SK-N-SH treated with all-trans-retinoic acid at 6 μM for 48 hours (cell line): Measurements from ENCODE around the gene RFC5.

ENCODE experiments used
- ATAC-seq: fragments of 200-7000 bp; cut with Tn5 transposase; 3 replicates; pipeline ENCODE4 v1.9.1; 2020; ENCODE audit warnings: mild to moderate bottlenecking, moderate library complexity
- ARNTL ChIP-seq: fragments of 450-650 bp; formaldehyde crosslinking; IDR thresholded peaks from 2 replicates; pipeline ENCODE4 v1.5.0; 2020; ENCODE audit warnings: low read depth, mild to moderate bottlenecking, moderate library complexity, borderline replicate concordance
- BACH2 ChIP-seq: fragments of 250-450 bp; sonication (Bioruptor Pico); IDR thresholded peaks from 2 replicates; pipeline ENCODE4 v1.9.0; 2021; ENCODE audit warnings: mild to moderate bottlenecking, borderline replicate concordance
- CSDC2 ChIP-seq: fragments of 250-450 bp; sonication (Bioruptor Pico); IDR thresholded peaks from 2 replicates; pipeline ENCODE4 v1.5.0; 2020; ENCODE audit warnings: mild to moderate bottlenecking, moderate library complexity
- ESRRG ChIP-seq: fragments of 250-450 bp; sonication (Bioruptor Pico); IDR thresholded peaks from 2 replicates; pipeline ENCODE4 v1.6.1; 2021; ENCODE audit warnings: mild to moderate bottlenecking
- GLIS3 ChIP-seq: fragments of 250-450 bp; sonication (Bioruptor Pico); IDR thresholded peaks from 2 replicates; pipeline ENCODE4 v1.5.0; 2020; ENCODE audit warnings: mild to moderate bottlenecking, moderate library complexity
- POU6F1 ChIP-seq: fragments of 250-450 bp; sonication (Bioruptor Pico); IDR thresholded peaks from 2 replicates; pipeline ENCODE4 v1.8.0; 2021; ENCODE audit warnings: low read depth, mild to moderate bottlenecking, moderate library complexity, borderline replicate concordance
- SNAI2 ChIP-seq: fragments of 250-450 bp; sonication (Bioruptor Pico); IDR thresholded peaks from 2 replicates; pipeline ENCODE4 v1.5.0; 2020; ENCODE audit warnings: mild to moderate bottlenecking, moderate library complexity
- TOX ChIP-seq: fragments of 250-450 bp; sonication (Bioruptor Pico); IDR thresholded peaks from 2 replicates; pipeline ENCODE4 v1.8.0; 2021; ENCODE audit warnings: mild to moderate bottlenecking, moderate library complexity, borderline replicate concordance
- ZC3H10 ChIP-seq: fragments of 250-450 bp; sonication (Bioruptor Pico); IDR thresholded peaks from 2 replicates; pipeline ENCODE4 v1.5.1; 2021; ENCODE audit warnings: mild to moderate bottlenecking, moderate library complexity
- ZFP3 ChIP-seq: fragments of 250-450 bp; sonication (Bioruptor Pico); IDR thresholded peaks from 2 replicates; pipeline ENCODE4 v1.5.0; 2020; ENCODE audit warnings: mild to moderate bottlenecking, moderate library complexity
- ZFP30 ChIP-seq: fragments of 450-650 bp; formaldehyde crosslinking; IDR thresholded peaks from 2 replicates; pipeline ENCODE4 v1.5.0; 2022; ENCODE audit warnings: mild to moderate bottlenecking, moderate library complexity
- ZNF565 ChIP-seq: fragments of 450-650 bp; formaldehyde crosslinking; conservative IDR thresholded peaks from 2 replicates; pipeline ENCODE4 v1.5.0; 2020; ENCODE audit warnings: low read depth, mild to moderate bottlenecking, moderate library complexity
- ZNF70 ChIP-seq: fragments of 450-650 bp; formaldehyde crosslinking; IDR thresholded peaks from 2 replicates; pipeline ENCODE4 v1.5.0; 2020; ENCODE audit warnings: mild to moderate bottlenecking, moderate library complexity
- ZNF8 ChIP-seq: fragments of 450-650 bp; formaldehyde crosslinking; IDR thresholded peaks from 2 replicates; pipeline ENCODE4 v1.5.0; 2020; ENCODE audit warnings: mild to moderate bottlenecking, moderate library complexity
- TF ChIP-seq, protein P1 (sequence below): fragments of 250-450 bp; sonication (Bioruptor Pico); IDR thresholded peaks from 2 replicates; pipeline ENCODE4 v1.8.0; 2020; ENCODE audit warnings: mild to moderate bottlenecking, moderate library complexity, borderline replicate concordance
- TF ChIP-seq, protein P2 (sequence below): fragments of 250-450 bp; sonication (Bioruptor Pico); IDR thresholded peaks from 2 replicates; pipeline ENCODE4 v1.5.1; 2020; ENCODE audit warnings: low read depth, mild to moderate bottlenecking, moderate library complexity
- TF ChIP-seq, protein P3 (sequence below): fragments of 250-450 bp; sonication (Bioruptor Pico); IDR thresholded peaks from 2 replicates; pipeline ENCODE4 v1.5.1; 2021; ENCODE audit warnings: mild to moderate bottlenecking, moderate library complexity

Gene RFC5

GRCh38 chr12:117967043-117967442 lies 49.5 kb upstream of the RFC5 start (continued):
- TF ChIP-seq, protein P1, sequence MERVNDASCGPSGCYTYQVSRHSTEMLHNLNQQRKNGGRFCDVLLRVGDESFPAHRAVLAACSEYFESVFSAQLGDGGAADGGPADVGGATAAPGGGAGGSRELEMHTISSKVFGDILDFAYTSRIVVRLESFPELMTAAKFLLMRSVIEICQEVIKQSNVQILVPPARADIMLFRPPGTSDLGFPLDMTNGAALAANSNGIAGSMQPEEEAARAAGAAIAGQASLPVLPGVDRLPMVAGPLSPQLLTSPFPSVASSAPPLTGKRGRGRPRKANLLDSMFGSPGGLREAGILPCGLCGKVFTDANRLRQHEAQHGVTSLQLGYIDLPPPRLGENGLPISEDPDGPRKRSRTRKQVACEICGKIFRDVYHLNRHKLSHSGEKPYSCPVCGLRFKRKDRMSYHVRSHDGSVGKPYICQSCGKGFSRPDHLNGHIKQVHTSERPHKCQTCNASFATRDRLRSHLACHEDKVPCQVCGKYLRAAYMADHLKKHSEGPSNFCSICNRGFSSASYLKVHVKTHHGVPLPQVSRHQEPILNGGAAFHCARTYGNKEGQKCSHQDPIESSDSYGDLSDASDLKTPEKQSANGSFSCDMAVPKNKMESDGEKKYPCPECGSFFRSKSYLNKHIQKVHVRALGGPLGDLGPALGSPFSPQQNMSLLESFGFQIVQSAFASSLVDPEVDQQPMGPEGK, result no peak
- no peak for TF ChIP-seq ZNF565
- TF ChIP-seq GLIS3 (CRISPR knock-in tag), result no peak
- no peak for TF ChIP-seq POU6F1 (CRISPR knock-in tag)
- TF ChIP-seq ARNTL (CRISPR knock-in tag), result no peak
- TF ChIP-seq BACH2 (CRISPR knock-in tag), result no peak
- no peak for TF ChIP-seq SNAI2
- no peak for TF ChIP-seq CSDC2
- TF ChIP-seq ESRRG (CRISPR knock-in tag), result no peak

GRCh38 chr12:117967512-117967911 lies 49.0 kb upstream of the RFC5 start:
- ATAC-seq, result no peak
- TF ChIP-seq BACH2 (CRISPR knock-in tag) (no peak), ZFP30 (CRISPR knock-in tag) (no peak), ZNF8 (no peak), ARNTL (CRISPR knock-in tag) (no peak), SNAI2 (no peak)
- TF ChIP-seq, protein P2, sequence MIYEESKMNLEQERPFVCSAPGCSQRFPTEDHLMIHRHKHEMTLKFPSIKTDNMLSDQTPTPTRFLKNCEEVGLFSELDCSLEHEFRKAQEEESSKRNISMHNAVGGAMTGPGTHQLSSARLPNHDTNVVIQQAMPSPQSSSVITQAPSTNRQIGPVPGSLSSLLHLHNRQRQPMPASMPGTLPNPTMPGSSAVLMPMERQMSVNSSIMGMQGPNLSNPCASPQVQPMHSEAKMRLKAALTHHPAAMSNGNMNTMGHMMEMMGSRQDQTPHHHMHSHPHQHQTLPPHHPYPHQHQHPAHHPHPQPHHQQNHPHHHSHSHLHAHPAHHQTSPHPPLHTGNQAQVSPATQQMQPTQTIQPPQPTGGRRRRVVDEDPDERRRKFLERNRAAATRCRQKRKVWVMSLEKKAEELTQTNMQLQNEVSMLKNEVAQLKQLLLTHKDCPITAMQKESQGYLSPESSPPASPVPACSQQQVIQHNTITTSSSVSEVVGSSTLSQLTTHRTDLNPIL (CRISPR knock-in tag), result no peak

GRCh38 chr12:117968151-117968789 lies 48.2 kb upstream of the RFC5 start:
- TF ChIP-seq BACH2 (CRISPR knock-in tag) (no peak), ZNF70 (CRISPR knock-in tag) (no peak), CSDC2 (no peak), ZNF565 (no peak), POU6F1 (CRISPR knock-in tag) (no peak), ARNTL (CRISPR knock-in tag) (no peak), GLIS3 (CRISPR knock-in tag) (no peak), TOX (CRISPR knock-in tag) (no peak), ZFP3 (CRISPR knock-in tag) (no peak)
- TF ChIP-seq, protein P1, result no peak
- TF ChIP-seq, all 23 proteins: peak for 0
- ATAC-seq, result no peak

DNA sequence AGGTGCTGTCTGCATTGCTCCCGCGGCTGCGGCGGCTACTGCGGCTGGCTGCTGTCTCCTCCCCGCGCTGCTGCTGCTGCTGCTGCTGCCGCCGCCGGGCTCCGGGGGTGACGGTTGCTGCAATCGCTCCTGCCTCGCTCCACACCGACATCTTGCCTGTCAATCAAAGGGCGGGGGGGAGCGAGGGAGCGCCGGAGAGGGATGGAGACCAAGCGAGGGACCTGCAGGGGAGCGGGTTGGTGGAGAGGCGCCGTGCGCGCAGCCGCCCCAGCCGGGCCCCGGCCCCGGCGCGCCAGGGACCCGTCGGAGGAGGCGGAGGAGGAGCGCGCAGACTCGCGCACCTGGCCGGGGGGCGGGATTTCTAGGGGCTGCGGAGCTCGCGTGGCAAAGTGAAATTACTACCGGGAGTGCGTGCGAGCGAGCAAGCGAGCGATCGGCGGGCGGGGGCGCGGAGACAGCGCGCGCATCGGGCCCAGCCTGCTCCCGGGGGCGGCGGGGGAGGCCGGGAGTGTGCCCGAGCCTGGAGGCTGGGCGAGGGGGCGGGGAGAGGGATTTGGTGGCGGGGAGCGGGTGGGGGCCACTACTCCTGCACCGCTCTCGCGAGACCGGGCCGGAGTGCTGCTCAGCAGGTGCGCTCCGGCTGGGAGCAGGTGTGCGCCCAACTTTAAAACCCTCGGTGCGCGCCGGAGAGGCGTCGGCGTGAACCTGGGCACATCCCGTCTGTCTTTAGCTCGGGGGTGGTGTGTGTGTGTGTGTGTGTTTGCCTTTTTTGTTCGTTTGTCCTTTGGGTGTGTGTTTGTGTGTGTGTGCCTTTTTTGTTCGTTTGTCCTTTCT lies 47.5 kb upstream of the RFC5 start, which contains the start of gene KSR2:
TSS of gene KSR2 (minus strand) at position 165 of the 834 bp plus-strand sequence. CDS start 735 bp downstream, outside the sequence.
- TF ChIP-seq, protein P3, sequence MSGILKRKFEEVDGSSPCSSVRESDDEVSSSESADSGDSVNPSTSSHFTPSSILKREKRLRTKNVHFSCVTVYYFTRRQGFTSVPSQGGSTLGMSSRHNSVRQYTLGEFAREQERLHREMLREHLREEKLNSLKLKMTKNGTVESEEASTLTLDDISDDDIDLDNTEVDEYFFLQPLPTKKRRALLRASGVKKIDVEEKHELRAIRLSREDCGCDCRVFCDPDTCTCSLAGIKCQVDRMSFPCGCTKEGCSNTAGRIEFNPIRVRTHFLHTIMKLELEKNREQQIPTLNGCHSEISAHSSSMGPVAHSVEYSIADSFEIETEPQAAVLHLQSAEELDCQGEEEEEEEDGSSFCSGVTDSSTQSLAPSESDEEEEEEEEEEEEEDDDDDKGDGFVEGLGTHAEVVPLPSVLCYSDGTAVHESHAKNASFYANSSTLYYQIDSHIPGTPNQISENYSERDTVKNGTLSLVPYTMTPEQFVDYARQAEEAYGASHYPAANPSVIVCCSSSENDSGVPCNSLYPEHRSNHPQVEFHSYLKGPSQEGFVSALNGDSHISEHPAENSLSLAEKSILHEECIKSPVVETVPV (CRISPR knock-in tag), result no peak
- no peak for TF ChIP-seq ZC3H10
- TF ChIP-seq ESRRG (CRISPR knock-in tag), result no peak
- ATAC-seq, result peak; percentile 83
